D721Med (cell line): ENCODE measurements around the gene RAB6B.

ENCODE experiments used
- DNase-seq: peaks from one replicate; pipeline ENCODE4 v3.0.0; 2011; ENCODE audit warnings: low spot score; ENCODE audit not compliant: insufficient read length
- FAIRE-seq: peaks from 2 replicates; lab custom pipeline; 2011; peaks lifted over from hg19 to GRCh38; lab: Jason Lieb, UNC
- TF ChIP-seq, protein P1 (sequence below): IDR thresholded peaks from 2 replicates; pipeline ENCODE4 v1.5.1; 2012; ENCODE audit warnings: mild to moderate bottlenecking, control low read depth; ENCODE audit not compliant: insufficient read depth; ENCODE audit errors: missing control alignments

Gene RAB6B

GRCh38 chr3:133882986-133883586, 12.6 kb downstream of the RAB6B start:
- TF ChIP-seq, protein P1, sequence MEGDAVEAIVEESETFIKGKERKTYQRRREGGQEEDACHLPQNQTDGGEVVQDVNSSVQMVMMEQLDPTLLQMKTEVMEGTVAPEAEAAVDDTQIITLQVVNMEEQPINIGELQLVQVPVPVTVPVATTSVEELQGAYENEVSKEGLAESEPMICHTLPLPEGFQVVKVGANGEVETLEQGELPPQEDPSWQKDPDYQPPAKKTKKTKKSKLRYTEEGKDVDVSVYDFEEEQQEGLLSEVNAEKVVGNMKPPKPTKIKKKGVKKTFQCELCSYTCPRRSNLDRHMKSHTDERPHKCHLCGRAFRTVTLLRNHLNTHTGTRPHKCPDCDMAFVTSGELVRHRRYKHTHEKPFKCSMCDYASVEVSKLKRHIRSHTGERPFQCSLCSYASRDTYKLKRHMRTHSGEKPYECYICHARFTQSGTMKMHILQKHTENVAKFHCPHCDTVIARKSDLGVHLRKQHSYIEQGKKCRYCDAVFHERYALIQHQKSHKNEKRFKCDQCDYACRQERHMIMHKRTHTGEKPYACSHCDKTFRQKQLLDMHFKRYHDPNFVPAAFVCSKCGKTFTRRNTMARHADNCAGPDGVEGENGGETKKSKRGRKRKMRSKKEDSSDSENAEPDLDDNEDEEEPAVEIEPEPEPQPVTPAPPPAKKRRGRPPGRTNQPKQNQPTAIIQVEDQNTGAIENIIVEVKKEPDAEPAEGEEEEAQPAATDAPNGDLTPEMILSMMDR: no peak
- DNase-seq (no peak), FAIRE-seq (no peak)

DNA sequence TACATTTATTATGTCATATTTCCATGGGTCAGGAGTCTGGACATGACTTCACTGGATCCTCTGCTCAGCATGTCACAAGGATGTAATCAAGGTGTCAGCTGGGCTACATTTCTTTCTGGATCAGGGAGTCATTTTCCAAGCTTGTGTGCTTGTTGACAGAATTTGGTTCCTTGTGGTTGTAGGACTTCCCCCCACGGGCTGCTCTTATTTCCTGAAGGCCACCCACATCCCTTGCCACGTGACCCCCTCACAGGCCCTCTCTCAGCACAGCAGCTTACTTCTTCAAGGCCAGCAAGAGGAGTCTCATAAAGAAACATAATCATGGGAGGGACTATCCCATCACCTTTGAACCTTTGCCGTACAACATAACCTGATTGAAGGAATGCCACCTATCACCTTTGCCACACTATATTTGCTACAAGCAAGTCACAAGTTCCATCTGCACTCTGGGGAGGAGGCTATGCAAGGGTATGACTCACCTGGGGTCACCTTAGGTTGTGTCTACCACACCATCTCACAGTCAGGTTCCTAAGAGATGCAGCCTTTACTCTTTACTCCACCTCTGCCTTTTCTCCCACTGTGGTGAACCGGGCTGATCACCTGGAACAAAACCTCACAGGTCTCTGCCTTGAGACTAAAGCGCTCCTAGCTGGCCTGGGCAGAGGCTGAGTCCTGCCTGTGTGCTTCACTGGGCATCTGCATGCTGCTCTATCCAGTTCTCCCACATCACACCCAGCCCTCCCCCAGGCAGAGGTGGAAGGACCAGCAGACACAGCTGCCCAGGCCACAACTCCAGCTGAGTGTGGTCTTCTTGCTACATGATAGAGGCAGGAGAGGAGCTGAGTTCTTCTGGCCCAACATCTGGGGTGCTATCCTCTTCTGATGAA, 13.5 kb downstream of the RAB6B start:
- FAIRE-seq: no peak
- TF ChIP-seq, protein P1: no peak
- no peak for DNase-seq

GRCh38 chr3:133881492-133881891, 14.2 kb downstream of the RAB6B start:
- TF ChIP-seq, protein P1: no peak
- no peak for DNase-seq
- no peak for FAIRE-seq

DNA sequence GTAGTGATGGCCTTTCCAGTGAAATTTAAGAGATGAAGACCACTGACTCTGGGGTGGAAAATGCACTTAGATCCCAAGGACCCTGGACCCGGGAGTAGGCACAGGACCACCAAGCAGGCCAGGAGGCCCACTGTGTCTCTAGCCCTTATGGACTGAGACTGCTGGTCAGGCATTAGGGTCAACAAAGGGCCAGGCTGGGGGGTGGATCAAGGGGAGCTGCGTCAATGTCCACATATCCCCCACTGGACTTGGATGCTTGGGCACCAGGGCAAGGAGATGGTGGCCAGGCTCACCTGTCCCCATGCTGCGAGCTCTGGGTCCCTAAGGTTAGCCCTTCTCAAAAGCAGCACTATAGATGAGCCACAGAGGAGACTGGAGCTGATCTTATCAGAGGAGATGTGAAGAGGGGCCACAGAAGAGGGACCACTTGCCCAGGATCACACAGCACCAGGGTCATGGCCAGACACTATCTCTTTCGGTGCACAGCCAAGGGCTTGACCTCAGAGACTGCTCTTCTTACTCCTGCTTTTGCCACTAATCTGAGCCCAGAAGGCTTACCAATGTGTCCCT, 14.7 kb downstream of the RAB6B start:
- TF ChIP-seq, protein P1: no peak
- FAIRE-seq (no peak), DNase-seq (no peak)

GRCh38 chr3:133880287-133880686, 15.4 kb downstream of the RAB6B start:
- DNase-seq (no peak), FAIRE-seq (no peak)
- TF ChIP-seq, protein P1: no peak

DNA sequence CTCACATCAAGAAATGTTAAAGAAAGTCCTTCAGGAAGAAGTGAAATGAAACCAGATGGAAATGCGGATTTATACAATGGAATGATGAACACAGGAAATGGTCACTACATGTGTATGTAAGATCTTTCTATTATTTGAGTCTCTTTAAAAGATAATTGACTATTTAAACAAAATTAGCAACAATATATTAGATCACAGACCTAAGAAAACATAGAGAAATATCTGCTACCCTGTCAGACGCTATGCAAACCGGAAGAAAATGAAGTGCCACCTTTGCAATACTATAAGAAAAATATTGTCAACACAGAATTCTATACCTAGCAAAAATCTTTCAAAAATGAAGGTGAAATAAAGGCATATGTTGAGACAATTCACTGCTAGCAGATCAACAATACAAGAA, 17.2 kb downstream of the RAB6B start:
- no peak for FAIRE-seq
- no peak for DNase-seq
- TF ChIP-seq, protein P1: no peak
